Activated CD4-positive, alpha-beta T cell treated with anti-CD3 and anti-CD28 coated beads for 36 hours (primary cell): ENCODE data around the gene NDUFAF2. TPM values are rescaled to one million over a fixed set of nuclear protein-coding genes. Genes with fewer than 3 reads are reported as not detected.
"Not testable (repeated sequence)": the region's sequence is repeated elsewhere in the genome, so short reads cannot be mapped to it uniquely, and the experiment has no call there.

ENCODE experiments used
- ATAC-seq: fragments of 200-7000 bp; cut with Tn5 transposase; one replicate; pipeline ENCODE4 v1.10.0; 2021; ENCODE audit warnings: mild to moderate bottlenecking, moderate library complexity
- CTCF ChIA-PET: fragments of 350-600 bp; sonication (Branson Sonifier 250); formaldehyde crosslinking; loops from one replicate; lab custom pipeline; 2021; ENCODE audit warnings: antibody characterized with exemption; lab: Charles Lee
- POLR2A ChIA-PET: fragments of 350-600 bp; sonication (Branson Sonifier 250); formaldehyde crosslinking; loops from one replicate; lab custom pipeline; 2021; ENCODE audit warnings: antibody characterized with exemption, inconsistent platforms; lab: Charles Lee
- DNase-seq: peaks from one replicate; pipeline ENCODE4 v3.0.0-alpha.2; 2020
- H3K27ac Mint-ChIP-seq: one replicate; pipeline ENCODE4 v1.8.0; 2021; ENCODE audit warnings: mixed read lengths
- H3K27me3 Mint-ChIP-seq: one replicate; pipeline ENCODE4 v1.8.0; 2021; ENCODE audit warnings: mixed read lengths
- H3K36me3 Mint-ChIP-seq: one replicate; pipeline ENCODE4 v1.8.0; 2021; ENCODE audit warnings: low read depth, mixed read lengths
- H3K4me1 Mint-ChIP-seq: one replicate; pipeline ENCODE4 v1.8.0; 2021; ENCODE audit warnings: mixed read lengths
- H3K4me3 Mint-ChIP-seq: one replicate; pipeline ENCODE4 v1.8.0; 2021; ENCODE audit warnings: mild to moderate bottlenecking, moderate library complexity, mixed read lengths
- H3K9me3 Mint-ChIP-seq: one replicate; pipeline ENCODE4 v1.8.0; 2021; ENCODE audit warnings: low read depth, mixed read lengths
- intact Hi-C, 2 experiments: fragments of 100-400 bp; cut with DNase I in 1 of 2; cut with micrococcal nuclease in 1 of 2; formaldehyde crosslinking; loops; one replicate each; pipeline versions ENCODE4 v1.14.2 to v1.15.1; 2022 to 2024; cut with DNase I, micrococcal nuclease
- total RNA-seq, 2 experiments: library from RNA; stranded (reverse); gene quantifications; one replicate each; pipeline ENCODE4 v1.2.3, GENCODE V29; 2021

Gene NDUFAF2
- total RNA-seq, 2 experiments from 2014 or later, result 39.3 to 46.6 TPM

DNA sequence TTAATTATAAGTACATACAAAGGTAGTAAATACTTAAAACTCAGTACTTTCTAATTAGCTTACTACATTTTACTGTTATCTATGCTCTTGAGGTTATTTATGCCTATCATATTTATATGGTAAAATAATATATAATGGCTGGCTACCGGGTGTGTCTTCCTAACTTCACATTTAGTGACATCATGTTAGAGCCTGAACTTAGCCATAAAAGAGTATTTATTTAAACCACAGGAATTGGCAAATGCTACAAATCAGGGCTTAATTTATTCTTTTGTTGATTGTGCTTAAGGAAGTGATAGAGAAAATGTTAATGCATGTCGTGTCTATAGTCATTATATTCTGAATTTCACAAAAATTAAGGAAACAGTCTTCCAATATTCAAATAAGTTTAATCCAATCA, 73.1 kb downstream of the NDUFAF2 start:
- no peaks in the 10 kb centered on the region for H3K9me3 Mint-ChIP-seq
- no peak overlapping the region for H3K4me3 Mint-ChIP-seq
- DNase-seq (no peak), ATAC-seq (no peak)
- peaks cover 4% of the 10 kb centered on the region for H3K4me1 Mint-ChIP-seq
- H3K27ac Mint-ChIP-seq, result no peak overlapping the region
- ChIA-PET CTCF (no interaction called here), POLR2A (no interaction called here)
- intact Hi-C loops, result no loop called here
- no peaks in the 10 kb centered on the region for H3K36me3 Mint-ChIP-seq
- no peaks in the 10 kb centered on the region for H3K27me3 Mint-ChIP-seq

DNA sequence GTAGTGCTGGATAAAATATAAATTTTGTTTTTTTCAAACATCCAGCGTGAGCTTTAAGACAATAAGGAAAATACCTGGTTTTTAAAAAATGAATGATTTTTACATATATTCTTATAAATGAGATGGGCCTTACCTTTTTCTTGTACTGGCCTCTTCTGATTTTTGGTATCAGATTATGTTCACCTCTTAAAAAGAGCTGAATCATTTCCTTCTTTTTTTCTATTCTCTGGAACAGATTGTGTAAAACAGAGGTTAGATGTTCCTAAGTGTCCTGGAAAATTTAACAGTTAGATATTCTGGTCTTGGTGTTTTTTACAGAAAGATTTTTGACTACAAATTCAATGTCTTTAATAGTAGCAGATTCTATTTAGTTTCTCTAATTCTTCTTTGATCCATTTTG, 74.6 kb downstream of the NDUFAF2 start:
- Mint-ChIP-seq H3K36me3 (no peaks in the 10 kb centered on the region), H3K4me1 (peaks cover 6% of the 10 kb centered on the region), H3K27me3 (no peaks in the 10 kb centered on the region), H3K27ac (no peak overlapping the region), H3K4me3 (no peak overlapping the region), H3K9me3 (no peaks in the 10 kb centered on the region)
- ATAC-seq, result no peak
- CTCF ChIA-PET, result no interaction called here
- POLR2A ChIA-PET, result no interaction called here
- DNase-seq, result no peak
- intact Hi-C loops, result no loop called here

DNA sequence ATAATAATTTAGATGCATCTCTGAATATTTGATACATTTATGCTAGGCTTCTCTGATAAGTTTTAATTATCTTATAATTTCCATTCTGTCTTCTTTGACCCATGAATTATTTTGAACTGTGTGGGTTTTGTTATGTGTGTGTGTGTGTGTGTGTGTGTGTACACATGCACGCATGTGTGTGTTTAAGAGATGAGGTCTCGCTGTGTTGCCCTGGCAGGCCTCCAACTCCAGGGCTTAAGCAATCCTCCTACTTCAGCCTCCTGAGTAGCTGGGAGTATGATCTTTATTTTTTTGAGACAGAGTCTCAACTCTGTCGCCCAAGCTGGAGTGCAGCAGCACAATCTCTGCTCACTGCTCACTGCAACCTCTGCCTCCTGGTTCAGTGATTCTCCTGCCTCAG, 75.4 kb downstream of the NDUFAF2 start:
- Mint-ChIP-seq H3K27me3 (no peaks in the 10 kb centered on the region), H3K4me3 (no peak overlapping the region), H3K4me1 (peaks cover 8% of the 10 kb centered on the region), H3K36me3 (no peaks in the 10 kb centered on the region), H3K9me3 (no peaks in the 10 kb centered on the region), H3K27ac (no peak overlapping the region)
- ChIA-PET CTCF (no interaction called here), POLR2A (no interaction called here)
- ATAC-seq (no peak), DNase-seq (no peak)
- intact Hi-C loops, result no loop called here

DNA sequence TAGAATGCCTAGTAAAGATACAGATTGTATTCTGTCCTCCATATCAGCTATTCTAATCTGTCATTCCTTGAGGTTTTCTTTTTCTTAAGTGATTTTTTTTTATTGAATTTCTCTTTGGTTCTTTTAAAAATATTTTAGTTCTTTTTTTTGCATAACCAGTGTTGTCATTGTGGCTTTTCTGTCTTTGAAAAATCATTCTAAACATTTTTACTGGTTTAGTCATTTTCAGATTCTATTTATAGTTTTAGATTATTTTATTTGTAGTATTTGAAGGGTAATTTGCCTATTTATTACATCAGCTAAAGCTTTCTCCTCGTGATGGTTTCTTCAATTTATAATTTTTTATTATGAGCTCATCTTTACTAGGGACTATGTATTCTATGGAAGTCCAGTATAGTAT, 78.1 kb downstream of the NDUFAF2 start:
- Mint-ChIP-seq H3K9me3 (no peaks in the 10 kb centered on the region), H3K4me3 (no peak overlapping the region), H3K27me3 (no peaks in the 10 kb centered on the region), H3K36me3 (no peaks in the 10 kb centered on the region), H3K4me1 (peaks cover 12% of the 10 kb centered on the region), H3K27ac (no peak overlapping the region)
- DNase-seq (no peak), ATAC-seq (no peak)
- ChIA-PET CTCF (interaction anchor here (0.7 to 1.2 kb wide), 2 partner anchors 11 to 13 kb away, joined by 4 read pairs; no protein-coding TSS in a partner anchor), POLR2A (no interaction called here)
- intact Hi-C loops, result no loop called here

DNA sequence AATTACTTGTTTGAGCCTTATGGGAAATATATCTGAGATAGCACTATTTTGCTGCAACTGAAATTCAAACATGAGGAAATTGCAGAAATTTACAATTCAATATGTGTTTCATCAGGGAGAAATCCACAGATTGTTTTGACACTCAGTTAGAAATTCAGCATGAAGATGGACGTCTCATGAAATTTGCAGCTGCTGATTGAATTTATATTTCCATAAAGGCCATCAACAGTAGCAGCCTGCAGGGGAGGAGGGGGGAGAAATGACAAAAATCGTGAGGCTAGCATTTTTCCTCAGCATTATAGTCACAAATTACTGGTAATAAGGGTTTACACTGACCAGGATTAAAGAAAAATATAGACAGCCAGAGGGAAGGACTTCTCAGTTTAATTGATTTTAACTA, 81.0 kb downstream of the NDUFAF2 start:
- Mint-ChIP-seq H3K4me1 (peaks cover 8% of the 10 kb centered on the region), H3K27ac (no peak overlapping the region), H3K9me3 (no peaks in the 10 kb centered on the region), H3K36me3 (no peaks in the 10 kb centered on the region), H3K27me3 (no peaks in the 10 kb centered on the region), H3K4me3 (no peak overlapping the region)
- POLR2A ChIA-PET, result no interaction called here
- no peak for ATAC-seq
- intact Hi-C loops, result no loop called here
- CTCF ChIA-PET, result no interaction called here
- DNase-seq, result no peak

DNA sequence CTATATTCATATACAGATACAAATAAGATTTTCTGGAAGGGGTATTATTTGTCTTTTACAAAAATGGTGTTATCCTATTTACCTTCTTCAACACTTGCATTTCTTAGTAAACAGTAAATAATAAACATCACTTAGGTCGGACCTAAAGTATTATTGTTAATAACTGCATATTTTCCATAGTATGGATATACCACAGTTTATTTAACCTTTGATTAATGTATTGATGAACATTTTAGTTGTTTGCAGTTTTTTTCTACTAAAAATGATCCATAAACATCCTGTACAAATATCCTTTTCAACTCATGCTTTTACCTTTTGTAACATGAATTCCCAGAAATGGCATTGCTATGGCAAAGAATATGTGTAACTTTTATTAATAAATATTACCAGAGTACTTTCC, 83.4 kb downstream of the NDUFAF2 start:
- ChIA-PET CTCF (no interaction called here), POLR2A (no interaction called here)
- Mint-ChIP-seq H3K27ac (no peak overlapping the region), H3K9me3 (peaks cover 2% of the 10 kb centered on the region), H3K4me3 (no peak overlapping the region), H3K4me1 (peaks cover 8% of the 10 kb centered on the region), H3K36me3 (peaks cover 2% of the 10 kb centered on the region), H3K27me3 (no peaks in the 10 kb centered on the region)
- ATAC-seq (no peak), DNase-seq (no peak)
- intact Hi-C loops, result no loop called here

DNA sequence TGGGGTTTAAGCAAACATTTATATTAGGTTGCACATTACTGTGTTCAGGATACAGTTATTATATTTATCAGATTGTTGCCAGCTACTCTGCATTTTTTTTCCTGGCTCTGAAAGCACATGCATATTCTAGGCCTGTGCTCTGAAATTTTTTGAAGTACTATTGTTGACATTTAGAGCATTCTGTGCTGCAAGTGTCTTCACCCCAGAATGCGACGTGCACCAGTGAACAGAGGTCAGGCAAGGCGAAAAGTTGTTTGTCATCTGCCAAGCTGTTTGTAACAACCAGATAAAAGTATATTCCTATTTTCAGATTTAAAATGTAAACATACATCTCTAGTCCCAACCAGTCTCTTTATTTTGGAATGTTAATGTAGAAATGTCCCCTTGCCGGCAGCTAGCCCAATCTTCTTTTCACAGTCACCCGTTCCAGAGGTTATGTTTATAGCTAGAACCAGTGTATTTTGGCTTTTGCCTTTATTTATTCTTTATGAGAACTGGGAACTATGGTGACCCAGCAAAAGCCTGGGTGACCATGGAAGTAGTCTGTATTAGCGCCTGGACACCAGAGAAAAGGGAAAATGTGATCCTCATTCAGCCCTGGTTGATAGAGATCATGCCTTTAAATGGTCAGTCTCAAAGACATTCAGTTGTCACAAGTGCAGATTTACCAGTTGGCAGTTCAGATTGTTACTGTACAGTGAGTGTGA, 84.6 kb downstream of the NDUFAF2 start:
- H3K36me3 Mint-ChIP-seq, result peaks cover 2% of the 10 kb centered on the region
- peaks cover 2% of the 10 kb centered on the region for H3K9me3 Mint-ChIP-seq
- H3K27me3 Mint-ChIP-seq, result no peaks in the 10 kb centered on the region
- H3K4me3 Mint-ChIP-seq, result no peak overlapping the region
- CTCF ChIA-PET, result no interaction called here
- POLR2A ChIA-PET, result no interaction called here
- peaks cover 9% of the 10 kb centered on the region for H3K4me1 Mint-ChIP-seq
- intact Hi-C loops, result no loop called here
- ATAC-seq (no peak), DNase-seq (no peak)
- no peak overlapping the region for H3K27ac Mint-ChIP-seq

DNA sequence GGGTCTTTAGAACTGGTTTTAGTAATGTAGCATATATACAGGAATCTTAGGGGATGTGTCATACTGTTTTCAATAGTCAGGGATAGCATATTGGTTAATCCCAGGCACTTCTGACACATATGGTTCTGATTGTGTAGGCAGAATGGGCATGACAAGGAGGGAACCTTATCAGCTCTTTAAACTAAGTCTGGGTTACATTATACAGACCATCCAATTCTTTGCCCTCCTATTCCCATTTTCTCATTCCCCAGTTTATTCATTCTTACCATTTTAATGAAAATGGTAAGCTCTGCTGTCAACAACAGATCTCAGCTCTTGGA, 85.1 kb downstream of the NDUFAF2 start:
- ChIA-PET POLR2A (no interaction called here), CTCF (interaction anchor here (0.6 kb wide), 1 partner anchor 27 kb away, joined by 3 read pairs; no protein-coding TSS in a partner anchor)
- Mint-ChIP-seq H3K9me3 (peaks cover 2% of the 10 kb centered on the region), H3K4me3 (no peak overlapping the region), H3K27ac (no peak overlapping the region), H3K27me3 (no peaks in the 10 kb centered on the region), H3K4me1 (peaks cover 6% of the 10 kb centered on the region), H3K36me3 (peaks cover 2% of the 10 kb centered on the region)
- DNase-seq, result no peak
- intact Hi-C loops, result no loop called here
- no peak for ATAC-seq

DNA sequence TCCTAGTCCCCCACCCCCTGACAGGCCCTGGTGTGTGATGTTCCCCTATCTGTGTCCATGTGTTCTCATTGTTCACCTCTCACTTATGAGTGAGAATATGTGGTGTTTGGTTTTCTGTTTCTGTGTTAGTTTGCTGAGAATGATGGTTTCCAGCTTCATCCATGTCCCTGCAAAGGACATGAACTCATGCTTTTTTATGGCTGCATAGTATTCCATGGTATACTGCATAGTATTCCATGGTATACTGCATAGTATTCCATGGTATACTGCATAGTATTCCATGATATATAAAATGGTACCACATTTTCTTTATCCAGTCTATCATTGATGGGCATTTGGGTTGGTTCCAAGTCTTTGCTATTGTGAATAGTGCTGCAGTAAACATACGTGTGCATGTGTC, 86.3 kb downstream of the NDUFAF2 start:
- H3K4me1 Mint-ChIP-seq, CTCF ChIA-PET, H3K36me3 Mint-ChIP-seq: not testable (repeated sequence)

DNA sequence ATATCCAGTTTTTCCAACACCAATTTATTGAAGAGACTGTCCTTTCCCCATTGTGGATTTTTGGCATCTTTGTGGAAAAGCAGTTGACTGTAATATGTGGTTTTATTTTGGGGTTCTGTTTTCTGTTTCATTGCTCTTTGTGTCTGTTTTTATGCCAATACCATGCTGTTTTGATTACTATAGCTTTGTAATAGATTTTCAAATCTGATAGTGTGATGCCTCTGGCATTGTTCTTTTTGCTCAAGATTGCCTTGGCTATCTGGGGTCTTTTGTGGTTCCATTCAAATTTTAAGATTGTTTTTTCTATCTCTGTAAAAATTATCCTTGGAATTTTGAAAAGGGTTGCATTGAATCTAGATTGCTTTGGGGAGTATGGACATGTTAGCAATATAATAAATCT, 99.5 kb downstream of the NDUFAF2 start:
- Mint-ChIP-seq H3K36me3 (peaks cover 17% of the 10 kb centered on the region), H3K27me3 (no peaks in the 10 kb centered on the region), H3K4me1 (peaks cover 9% of the 10 kb centered on the region), H3K27ac (no peak overlapping the region), H3K4me3 (no peak overlapping the region), H3K9me3 (peaks cover 2% of the 10 kb centered on the region)
- ChIA-PET POLR2A (no interaction called here), CTCF (interaction anchor here (0.8 kb wide), 1 partner anchor 79 kb away, joined by 3 read pairs; no protein-coding TSS in a partner anchor)
- ATAC-seq (no peak), DNase-seq (no peak)
- intact Hi-C loops, result no loop called here

More for the DNA sequence above, 86.3 kb downstream of the NDUFAF2 start:
- POLR2A ChIA-PET, DNase-seq, H3K4me3 Mint-ChIP-seq, ATAC-seq, H3K27me3 Mint-ChIP-seq, H3K27ac Mint-ChIP-seq, H3K9me3 Mint-ChIP-seq, intact Hi-C loops: not testable (repeated sequence)

DNA sequence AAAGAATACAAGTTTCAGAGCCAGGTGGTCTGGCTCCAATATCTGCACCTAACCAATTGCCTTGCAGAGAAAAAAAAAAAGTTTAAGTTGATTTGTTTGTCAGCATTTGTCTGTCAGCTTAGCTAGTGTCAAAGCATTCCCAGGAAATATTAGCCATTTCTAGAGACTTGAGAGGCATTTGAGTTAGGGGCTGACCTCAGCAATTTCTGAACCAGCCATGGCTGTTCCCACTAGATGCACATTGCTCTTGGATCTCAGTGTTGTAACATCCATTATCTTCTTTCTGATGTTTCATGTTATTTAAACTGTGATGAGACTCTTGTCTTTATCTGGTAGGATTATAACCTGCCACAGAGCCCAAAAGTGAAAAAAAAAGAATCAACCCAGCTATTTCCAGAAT, 102.3 kb downstream of the NDUFAF2 start:
- POLR2A ChIA-PET, result no interaction called here
- H3K9me3 Mint-ChIP-seq, result peaks cover 2% of the 10 kb centered on the region
- CTCF ChIA-PET, result interaction anchor here (0.6 kb wide), 1 partner anchor 260 kb away, joined by 3 read pairs; no protein-coding TSS in a partner anchor
- ATAC-seq (no peak), DNase-seq (no peak)
- H3K27ac Mint-ChIP-seq, result no peak overlapping the region
- no peaks in the 10 kb centered on the region for H3K27me3 Mint-ChIP-seq
- H3K36me3 Mint-ChIP-seq, result peaks cover 13% of the 10 kb centered on the region
- no peak overlapping the region for H3K4me3 Mint-ChIP-seq
- intact Hi-C loops, result no loop called here
- peaks cover 9% of the 10 kb centered on the region for H3K4me1 Mint-ChIP-seq

DNA sequence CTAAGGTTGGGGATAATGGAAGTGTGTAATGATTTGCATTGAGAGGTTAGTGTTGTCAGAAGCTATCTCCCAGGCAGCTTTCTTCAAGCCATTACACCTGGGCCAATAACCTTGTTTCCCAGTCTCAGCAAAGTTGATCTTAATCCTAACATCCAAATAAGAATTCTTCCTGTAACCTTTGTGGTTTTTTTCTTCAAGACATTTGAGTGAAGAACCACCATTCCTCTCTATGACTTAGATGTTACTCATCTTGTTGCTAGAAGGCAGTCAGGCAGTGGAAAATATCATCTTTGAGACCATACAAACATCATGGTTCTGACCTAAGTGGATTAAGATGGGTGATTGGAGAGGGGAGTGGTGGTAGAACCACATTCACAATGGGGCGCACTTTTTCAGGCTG, 103.5 kb downstream of the NDUFAF2 start:
- intact Hi-C loops, result no loop called here
- Mint-ChIP-seq H3K4me3 (no peak overlapping the region), H3K36me3 (peaks cover 13% of the 10 kb centered on the region), H3K27ac (no peak overlapping the region), H3K9me3 (peaks cover 2% of the 10 kb centered on the region), H3K27me3 (no peaks in the 10 kb centered on the region), H3K4me1 (peaks cover 13% of the 10 kb centered on the region)
- POLR2A ChIA-PET, result no interaction called here
- peak; percentile 45 for ATAC-seq
- CTCF ChIA-PET, result no interaction called here
- no peak for DNase-seq
